22Rv1 (cell line): ENCODE data around the gene COG2.

Experiments
- CTCF ChIP-seq: fragments of 450-650 bp; IDR thresholded peaks from 2 replicates; pipeline ENCODE4 v1.5.1; 2017; ENCODE audit warnings: mild to moderate bottlenecking
- ZFX ChIP-seq: fragments of 450-650 bp; IDR thresholded peaks from 2 replicates; pipeline ENCODE4 v1.6.1; 2017; ENCODE audit warnings: antibody characterized with exemption, borderline replicate concordance

- TF ChIP-seq CTCF (no peak), ZFX (no peak)
Observed at GRCh38 chr1:230699716-230700115, 57.4 kb downstream of the COG2 start.
